ENCODE measurements around the gene MYH11.
"Not testable (repeated sequence)": the region's sequence is repeated elsewhere in the genome, so short reads cannot be mapped to it uniquely, and the experiment has no call there.

MYH11 gene

DNA sequence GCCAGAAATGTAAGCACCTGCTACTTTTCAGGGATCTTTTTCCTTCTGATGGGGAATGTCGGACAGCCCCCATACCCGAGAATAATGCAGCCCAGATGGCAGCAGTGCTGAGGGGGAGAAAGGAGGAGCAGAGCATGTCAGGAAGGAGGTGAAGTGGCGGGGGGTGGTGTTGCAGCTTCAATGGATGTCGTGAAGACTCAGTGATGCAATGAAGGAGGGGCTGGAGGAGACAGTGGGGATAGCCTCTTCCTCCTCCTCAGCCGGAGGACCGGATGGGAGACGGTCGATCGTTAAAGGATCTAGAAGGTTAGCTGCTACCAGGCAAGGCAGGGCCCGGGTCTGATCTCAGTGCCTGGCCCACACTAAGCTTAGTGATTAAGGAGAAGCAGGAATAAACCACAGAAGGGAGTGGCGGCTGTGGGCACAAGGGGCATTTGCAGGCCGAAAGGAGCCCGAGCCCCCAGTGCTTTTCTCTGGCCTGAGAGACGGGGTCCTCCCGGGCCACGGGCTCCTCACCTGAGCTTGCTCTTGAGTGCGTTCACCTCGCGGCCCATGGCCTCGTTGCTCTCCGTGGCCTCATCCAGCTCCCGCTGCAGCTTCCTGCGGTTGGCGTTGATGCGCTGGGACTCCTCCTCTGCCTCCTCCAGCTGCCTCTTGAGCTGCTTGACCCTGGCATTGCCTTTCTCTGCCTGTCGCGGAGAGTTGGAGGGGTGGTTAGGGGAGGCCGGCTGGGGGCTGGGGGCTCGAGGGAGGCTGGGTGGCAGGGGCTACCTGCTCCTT is 142.2 kb downstream of the MYH11 start:
- no peak for DNase-seq (ENCODE audit: low spot score)

DNA sequence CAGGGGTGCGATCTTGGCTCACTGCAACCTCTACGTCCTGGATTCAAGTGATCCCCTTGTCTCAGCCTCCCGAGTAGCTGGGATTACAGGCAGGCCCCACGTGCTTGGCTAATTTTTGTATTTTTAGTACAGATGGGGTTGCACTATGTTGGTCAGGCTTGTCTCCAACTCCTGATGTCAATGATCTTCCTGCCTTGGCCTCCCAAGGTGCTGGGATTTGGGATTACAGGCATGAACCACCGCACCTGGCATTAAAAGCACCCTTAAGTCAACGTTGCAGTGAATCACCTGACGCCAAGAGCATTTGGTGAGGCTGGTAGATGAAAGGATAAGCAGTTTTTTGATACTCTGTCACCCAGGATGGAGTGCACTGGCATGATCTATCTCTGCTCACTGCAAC is 147.8 kb downstream of the MYH11 start:
- DNase-seq (ENCODE audit: low spot score): no peak

DNA sequence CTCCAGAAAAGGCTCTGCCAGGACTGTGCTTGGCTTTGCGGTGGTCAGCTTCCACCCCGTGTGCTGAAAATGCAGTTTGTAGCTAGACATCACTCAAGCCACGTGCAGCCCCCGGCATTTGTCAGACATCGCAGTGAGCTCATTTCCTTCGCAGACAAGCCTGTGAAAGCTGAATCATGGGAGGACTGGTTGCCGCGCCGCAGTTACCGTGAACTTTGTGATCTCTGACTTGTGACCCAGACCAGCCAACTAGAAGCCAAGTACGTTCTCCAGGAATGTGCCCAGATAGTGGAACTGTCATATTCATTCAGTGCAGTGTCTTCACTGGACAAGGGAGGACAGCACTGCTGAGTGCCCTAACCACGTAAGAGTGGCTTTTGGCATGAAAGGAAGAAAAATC is 148.7 kb downstream of the MYH11 start:
- no peak for DNase-seq (ENCODE audit: low spot score)

DNA sequence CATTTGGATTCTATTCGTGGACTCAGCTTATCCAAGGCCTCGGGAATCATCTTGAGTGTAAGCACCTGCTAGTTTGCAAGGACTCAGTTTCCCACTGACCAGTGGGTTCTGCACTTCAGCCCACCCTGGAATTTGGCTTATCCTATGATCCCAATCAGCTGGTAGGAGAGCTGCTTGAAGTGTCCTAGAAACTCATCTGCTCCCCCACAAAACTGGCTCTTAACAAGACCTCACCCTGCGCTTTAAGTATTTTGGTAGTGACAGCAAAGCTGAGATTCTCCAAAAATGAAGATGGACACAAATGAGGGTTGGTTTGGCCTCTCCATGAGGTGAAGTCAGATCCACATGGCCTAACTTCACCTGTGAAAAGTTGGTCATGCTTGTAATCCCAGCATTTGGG is 149.5 kb downstream of the MYH11 start:
- no peak for DNase-seq (ENCODE audit: low spot score)

DNA sequence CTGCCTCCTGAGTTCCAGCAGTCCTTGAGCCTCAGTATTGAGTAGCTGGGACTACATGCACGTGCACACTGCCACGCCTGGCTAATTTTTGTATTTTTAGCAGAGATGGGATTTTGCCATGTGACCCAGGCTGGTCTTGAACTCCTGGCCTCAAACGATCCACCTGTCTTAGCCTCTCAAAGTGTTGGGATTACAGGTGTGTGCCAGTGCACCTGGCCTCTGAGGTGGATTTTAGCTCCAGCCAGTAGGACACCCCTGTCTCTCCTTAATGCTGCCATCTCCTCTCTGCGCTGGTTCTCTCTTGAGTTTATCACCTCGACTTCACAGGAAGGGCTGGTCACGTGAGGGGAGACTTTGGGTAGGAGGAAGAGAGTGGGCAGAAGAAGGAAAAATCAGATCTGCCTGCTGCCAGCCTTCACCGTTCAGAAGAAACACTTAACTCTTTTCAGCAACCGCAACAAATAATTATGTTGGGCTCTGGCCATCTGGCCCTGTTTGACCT is 151.7 kb downstream of the MYH11 start:
- DNase-seq (ENCODE audit: low spot score): no peak

DNA sequence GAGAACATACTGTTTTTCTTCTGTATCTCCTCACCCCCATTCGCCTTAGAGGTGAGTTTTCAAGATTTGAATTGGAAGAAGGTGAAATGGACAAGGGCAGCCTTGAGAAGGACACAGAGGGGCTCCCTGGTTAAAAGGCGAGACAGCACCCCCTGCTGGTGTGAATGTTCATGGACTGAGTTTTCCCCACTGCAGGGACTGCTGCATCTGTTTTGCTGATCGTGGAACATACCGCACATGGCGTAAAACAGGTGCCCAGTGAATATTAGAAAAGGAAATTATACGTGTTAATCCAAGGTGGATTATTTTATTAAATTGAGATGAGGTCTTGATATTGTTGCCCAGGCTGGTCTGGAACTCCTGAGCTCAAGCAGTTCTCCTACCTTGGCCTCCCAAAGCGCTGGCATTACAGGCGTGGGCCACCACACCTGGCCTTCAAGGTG is 152.3 kb downstream of the MYH11 start:
- peak; percentile 69 for DNase-seq (ENCODE audit: low spot score)

DNA sequence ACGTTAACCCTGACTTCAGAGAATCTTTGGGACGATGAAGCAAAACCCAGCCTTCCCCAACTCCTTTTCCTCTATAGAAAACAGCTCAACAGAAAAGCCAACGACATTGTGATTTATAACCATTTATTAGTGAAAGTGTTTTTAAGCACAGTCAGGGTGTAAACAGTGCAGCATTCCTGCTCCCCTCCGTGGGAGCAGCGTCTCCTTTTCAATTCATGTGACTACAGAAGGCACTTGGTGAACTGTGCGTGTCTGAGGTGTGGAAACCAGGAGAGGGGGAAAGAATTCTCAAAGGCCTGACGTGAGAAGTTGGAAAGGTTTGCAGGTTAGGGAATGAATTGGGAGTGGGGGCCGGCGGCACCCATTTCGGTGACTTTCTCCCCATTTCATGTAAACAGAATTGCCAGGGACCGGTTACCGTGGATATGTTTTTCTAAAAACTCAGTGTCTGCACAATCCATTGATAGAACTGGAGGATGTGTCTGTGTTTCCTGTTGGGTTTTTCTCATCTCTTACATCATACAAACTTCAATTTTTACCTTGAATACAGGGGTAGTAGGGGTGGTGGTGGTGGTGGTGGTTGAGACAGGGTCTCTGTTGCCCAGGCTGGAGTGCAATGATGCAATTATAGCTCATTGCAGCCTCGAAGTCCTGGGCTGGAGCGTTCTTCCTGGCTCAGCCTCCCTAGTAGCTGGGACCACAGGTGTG is 153.6 kb downstream of the MYH11 start:
- no peak for DNase-seq (ENCODE audit: low spot score)

DNA sequence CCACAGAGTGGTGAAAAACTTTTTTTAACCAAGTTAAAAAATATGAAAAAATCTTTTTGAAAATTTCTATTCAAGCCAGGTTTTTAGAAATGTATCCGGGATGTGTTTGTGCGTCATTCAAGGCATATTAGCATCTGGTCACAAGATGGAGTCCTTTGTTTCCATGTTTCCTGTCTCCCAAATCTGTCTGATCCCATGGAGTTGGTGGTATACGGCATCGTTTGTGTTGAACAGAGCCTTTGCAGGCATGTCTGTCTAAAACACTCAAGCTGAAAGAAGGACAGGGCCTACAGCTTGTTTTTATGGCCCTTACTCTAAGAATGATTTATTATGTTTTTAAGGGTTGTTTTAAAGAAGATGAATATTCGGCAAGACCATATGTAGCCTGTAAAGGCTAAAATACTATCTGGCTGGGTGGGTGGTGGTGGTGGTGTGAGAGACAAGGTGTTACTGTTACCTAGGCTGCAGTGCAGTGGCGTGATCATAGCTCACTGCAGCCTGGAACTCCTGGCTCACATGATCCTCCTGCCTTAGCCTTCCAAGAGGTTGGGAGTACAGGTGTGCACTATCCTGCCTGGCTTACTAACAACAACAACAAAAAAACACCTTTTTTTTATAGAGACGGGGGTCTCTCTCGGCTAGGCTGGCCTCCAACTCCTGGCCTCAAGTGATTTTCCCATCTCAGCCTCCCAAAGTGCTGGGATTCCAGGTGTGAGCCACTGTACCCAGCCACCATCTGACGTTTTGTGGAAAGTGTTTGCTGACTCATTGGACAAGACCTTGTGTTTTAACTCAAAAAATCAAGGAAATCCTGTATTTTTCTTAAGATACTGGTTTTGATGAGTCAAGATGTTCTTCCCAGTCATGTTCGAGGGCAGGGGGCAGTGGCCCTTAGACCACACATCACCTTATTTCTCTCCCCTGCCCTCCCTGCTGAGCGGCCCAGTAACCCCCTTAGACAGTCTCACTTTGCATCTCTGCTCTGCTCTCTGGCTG is 154.6 kb downstream of the MYH11 start:
- no peak for DNase-seq (ENCODE audit: low spot score)

DNA sequence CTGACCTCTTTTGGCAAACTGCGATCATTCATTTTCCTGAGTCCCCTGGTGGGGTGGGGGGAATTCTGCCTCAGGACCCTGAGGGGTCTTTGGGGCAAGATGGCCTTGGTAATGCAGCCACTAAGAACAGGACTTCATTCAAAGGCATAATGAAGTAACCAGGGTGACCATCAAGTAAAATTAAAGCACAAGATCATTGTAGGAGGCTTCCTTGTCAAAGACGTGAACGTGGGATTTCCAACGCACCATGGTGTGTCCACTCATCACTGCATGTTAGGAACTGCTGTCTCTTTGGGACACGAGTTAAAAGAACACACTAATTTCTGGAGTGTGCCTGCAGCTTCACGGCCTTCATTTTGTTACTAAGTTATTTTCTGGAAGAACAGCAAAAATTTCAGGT is 155.5 kb downstream of the MYH11 start:
- no peak for DNase-seq (ENCODE audit: low spot score)

DNA sequence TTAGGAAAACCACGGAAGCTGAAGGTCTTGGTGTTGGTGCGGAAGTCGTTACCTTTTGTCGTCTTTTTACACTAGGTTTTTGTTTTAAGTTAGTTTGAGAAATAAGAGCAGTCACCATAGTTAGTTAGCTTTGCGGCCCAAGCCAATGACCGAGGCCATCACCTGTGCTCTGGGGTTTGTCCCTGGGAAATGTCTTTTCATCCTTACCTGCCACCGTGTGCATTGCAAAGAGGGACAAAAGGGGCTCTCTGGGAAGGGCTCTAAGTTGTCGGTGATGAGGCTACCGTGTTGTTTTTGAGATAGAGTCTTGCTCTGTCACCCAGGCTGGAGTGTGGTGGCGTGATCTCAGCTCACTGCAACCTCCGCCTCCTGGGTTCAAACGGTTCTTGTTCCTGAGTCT is 157.0 kb downstream of the MYH11 start:
- no peak for DNase-seq (ENCODE audit: low spot score)

DNA sequence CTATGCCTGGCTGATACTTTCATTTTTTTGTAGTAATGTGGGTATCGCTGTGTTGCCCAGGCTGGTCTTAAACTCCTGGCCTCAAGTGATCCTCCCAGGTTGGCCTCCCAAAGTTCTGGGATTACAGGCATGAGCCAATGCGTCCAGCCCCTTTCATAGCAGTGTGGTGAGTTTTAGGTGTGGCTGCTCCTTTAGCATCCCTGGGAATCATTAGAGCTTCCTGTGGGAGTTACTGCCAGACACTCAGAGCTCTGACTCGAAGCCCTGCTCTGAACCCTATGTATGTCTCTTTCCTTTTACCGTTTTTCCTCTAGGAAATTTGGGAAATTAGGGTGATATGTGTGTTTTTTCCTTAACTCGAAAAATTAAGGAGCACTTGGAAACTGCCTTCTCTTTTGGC is 162.3 kb downstream of the MYH11 start:
- DNase-seq (ENCODE audit: low spot score): no peak

DNA sequence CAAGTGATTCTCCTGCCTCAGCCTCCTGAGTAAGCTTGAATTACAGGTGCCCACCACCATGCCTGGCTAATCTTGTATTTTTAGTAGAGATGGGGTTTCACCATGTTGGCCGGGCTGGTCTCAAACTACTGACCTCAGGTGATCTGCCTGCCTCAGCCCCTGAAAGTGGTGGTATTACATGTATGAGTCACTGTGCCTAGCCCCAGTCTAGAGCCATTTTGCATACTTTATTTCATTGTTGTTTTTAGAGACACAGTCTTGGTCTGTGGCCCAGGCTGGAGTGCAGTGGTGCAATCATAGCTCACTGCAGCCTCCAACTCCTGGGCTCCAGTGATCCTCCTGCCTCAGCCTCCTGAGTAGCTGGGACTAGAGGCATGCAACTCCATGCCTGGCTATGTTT is 164.3 kb downstream of the MYH11 start:
- DNase-seq (ENCODE audit: low spot score): not testable (repeated sequence)

DNA sequence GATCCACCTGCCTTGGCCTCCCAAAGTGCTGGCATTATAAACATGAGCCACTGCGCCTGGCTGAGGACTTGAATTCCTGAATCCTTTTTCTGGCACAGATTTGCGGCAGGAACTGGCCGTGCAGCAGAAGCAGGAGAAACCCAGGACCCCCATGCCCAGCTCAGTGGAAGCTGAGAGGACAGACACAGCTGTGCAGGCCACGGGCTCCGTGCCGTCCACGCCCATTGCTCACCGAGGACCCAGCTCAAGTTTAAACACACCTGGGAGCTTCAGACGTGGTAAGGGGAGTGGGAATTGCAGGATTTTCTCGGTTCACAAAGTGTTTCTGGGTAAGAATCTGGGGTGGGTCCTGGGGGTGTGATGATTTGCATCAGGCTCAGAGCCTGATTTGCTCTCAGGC is 165.8 kb downstream of the MYH11 start:
- DNase-seq (ENCODE audit: low spot score): no peak

DNA sequence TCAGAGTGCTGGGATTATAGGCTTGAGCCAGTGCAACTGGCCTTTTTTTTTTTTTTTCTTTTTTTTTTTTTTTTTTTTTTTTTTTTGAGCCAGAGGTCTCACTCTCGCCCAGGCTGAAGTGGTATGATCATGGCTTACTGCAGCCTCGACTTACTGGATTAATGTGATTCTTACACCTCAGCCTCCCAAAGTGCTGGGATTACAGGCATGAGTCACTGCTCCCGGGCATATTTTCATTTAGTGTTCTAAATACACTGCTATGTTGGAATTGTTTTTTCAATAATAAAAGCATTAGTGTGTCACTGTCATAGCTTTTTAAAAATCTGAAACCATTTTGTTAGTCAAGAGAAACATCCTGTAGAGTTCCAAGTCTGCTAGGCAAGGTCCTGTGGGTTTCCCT is 166.5 kb downstream of the MYH11 start:
- no peak for DNase-seq (ENCODE audit: low spot score)

DNA sequence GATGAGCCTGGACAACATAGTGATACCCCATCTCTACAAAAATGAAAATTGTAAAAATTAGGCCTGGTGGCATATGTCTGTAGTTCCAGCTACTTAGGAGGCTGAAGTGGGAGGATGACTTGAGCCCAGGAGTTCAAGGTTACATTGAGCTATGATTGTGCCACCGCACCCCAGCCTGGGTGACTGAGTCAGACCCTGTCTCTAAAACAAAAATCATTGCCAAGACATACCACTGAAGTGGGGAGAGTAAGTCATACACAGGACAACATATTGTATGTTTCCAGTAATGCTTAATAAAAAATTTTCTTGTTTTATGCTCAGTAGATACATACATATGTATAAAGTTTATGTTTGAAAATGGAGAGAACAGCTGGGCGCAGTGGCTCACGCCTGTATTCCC is 167.5 kb downstream of the MYH11 start:
- no peak for DNase-seq (ENCODE audit: low spot score)

DNA sequence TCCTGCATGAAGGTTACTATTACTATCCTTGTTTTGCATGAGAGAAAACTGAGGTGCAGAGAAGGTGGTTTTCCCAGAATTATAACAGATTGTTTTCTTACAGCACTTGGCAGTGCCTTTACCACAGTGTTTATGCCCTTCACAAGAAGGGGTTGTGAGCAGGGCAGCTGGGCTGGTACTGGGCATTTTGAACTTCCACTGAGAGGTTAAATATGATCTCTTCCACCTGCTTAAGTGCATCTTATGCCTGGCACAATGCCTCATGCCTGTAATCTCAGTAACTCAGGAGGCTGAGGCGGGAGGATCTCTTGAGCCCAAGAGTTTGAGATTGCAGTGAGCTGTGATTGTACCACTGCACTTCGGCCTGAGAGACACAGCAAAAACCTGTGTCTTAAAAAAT is 170.5 kb downstream of the MYH11 start:
- no peak for DNase-seq (ENCODE audit: low spot score)

DNA sequence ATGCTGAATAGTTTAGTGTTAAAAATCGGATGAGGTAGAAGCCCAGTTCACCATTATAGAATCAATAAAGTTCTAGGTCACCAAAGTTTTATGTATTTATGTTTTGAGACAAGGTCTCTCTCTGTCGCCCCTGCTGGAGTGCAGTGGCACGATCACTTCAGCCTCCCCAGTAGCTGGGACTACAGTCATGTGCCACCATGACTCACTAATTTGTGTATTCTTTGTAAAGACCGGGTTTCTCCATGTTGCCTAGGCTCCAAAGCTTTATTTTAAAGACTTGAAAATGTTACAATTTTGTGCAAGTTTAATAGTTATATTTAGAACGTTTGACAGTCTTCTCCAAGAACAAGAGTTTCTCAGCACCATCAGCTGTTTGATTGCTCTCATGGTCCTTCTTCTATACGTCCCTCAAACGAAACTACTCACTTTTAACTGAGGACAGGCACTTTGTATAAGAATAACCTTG is 174.7 kb downstream of the MYH11 start:
- peak; percentile 68 for DNase-seq (ENCODE audit: low spot score)

DNA sequence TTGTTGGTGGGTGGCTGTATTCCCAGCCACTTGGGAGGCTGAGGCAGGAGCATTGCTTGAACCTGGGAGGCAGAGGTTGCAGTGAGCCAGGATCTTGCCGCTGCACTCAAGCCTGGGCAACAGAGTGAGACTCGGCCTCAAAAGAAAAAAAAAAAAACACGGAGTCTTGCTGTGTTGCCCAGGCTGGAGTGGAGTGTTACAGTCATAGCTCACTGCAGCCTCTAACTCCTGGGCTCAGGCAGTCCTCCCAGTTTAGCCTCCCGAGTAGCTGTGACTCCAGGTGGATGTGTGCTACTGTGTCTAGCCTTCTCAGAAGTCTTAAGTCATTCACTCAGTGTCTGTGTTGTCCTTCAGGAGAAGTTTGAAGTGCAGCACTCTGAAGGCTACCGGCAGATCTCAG is 179.4 kb downstream of the MYH11 start:
- DNase-seq (ENCODE audit: low spot score): no peak

DNA sequence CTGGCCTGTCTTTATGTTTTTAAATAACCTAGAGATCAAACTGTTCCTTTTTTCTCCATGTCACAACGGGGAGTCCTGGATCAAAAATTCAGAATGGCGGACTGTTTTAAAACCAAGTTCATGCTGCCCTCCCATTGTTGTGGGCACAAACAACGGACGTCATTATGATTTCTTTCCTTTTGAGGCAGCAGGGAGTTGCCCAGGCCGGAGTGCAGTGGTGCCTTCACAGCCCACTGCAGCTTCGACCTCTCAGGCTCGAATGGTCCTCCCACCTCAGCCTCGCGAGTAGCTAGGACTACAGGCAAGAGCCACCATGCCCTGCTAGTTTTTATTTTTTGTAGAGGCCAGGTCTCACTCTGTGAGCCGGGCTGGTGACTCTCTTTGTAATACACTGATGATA is 180.3 kb downstream of the MYH11 start:
- DNase-seq (ENCODE audit: low spot score): no peak

DNA sequence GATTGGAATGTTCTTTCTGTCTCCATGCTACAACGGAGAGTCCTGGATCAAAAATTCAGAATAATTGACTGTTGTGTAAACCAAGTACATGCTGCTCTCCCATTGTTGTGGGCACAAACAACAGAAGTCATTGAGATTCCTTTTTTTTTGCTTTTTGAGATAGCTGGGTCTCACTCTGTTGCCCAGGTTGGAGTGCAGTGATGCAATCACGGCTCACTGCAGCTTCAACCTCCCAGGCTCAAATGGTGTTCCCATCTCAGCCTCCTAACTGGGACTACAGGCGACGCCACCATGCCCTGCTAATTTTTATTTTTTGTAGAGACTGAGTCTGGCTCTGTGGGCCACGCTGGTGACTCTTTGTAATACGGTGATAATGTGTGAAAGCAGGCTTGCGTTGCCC is 182.3 kb downstream of the MYH11 start:
- DNase-seq (ENCODE audit: low spot score): no peak

DNA sequence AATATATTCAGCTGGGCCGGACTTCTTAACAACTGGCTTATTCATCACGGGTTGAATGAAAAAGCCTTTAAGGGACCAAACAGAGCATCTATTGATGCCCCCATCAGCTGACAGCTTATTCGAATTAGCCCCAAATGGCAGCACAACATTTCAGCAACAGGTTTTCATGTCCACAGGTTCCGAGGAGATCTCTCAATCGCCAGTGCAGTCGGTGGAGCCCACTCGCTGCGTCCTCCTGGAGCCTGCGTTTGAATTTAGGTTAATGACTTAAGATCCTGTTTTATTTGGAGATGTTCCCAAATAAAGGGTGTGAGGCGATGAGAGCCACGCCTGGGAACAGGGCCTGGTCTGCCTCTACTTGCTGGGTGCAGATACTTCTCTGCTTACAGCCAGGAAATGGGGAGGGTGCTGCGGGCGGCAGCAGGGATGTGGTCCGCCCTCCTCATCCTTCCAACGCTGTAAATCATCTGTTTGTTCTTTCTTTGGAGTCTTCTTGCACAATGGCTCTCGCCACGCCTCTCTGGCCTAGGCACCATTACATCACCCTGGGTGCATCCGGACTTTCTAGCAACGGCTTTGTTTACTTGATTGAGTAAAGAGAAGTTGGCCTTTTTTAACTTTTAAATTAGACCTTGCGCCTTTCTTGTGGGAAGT is 184.2 kb downstream of the MYH11 start:
- DNase-seq (ENCODE audit: low spot score): no peak

DNA sequence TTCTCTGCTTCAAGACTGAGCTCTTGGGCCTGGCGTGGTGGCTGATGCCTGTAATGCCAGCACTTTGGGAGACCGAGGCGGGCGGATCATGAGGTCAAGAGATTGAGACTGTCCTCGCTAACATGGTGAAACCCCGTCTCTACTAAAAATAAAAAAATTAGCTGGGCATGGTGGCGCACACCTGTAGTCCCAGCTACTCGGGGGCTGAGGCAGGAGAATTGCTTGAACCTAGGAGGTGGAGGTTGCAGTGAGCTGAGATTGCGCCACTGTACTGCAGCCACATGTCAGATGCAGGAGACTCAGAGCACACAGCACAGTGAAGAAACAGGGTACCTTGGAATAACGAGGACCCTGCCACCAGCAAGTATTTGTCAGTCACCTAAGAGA is 184.7 kb downstream of the MYH11 start:
- DNase-seq (ENCODE audit: low spot score): not testable (repeated sequence)
